GM21723 (cell line): Measurements from ENCODE around the gene GYG1.
A peak's percentile ranks its signal among the peaks of the same experiment; 100 is the strongest.
"Not testable (repeated sequence)": the region's sequence is repeated elsewhere in the genome, so short reads cannot be mapped to it uniquely, and the experiment has no call there.

Experiments used
- ATAC-seq: cut with Tn5 transposase; IDR thresholded peaks from one replicate; pipeline ENCODE4 v1.9.1; 2021; ENCODE audit warnings: mild to moderate bottlenecking, moderate library complexity; ENCODE audit not compliant: unreplicated experiment

The GYG1 gene

DNA sequence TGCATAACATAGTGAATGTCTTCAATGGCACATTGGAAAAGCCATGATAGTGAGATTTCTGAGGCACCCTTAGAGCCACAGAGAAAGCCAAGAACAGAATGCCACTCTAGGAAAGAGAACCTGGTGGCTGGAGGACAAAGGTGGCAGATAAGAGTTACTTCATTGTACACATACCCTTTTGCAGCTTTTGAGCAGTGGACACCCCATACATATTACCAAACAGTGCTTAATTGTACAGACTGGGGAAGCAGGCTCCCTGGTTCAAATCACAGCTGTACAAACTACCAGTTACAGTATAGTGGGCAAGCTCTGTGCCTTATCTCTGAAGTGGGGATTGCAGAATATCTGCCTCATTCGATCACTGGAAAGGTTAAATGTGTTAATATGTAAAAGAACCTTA is 10.1 kb upstream of the GYG1 start:
- no peak for ATAC-seq

GRCh38 chr3:148987551-148987950 is 3.8 kb upstream of the GYG1 start:
- ATAC-seq: not testable (repeated sequence)

DNA sequence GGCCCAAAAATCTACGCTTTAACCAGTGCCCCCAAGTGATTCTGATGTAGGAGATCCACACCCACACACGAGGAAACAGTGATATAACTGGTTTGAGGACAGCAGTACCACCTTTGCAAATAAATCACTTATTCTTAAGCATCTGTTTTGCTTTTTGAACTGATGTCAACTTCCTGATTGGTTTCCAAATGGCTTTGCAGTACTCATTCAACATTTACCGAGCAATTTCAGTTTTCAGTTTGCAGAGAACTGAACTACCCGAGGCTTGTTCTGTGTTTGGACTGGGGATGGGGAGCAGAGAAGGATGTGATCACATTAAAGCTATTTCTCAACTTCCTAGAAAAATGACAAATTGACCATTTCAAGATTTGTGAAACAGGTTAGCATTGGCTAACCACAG is 1.1 kb upstream of the GYG1 start:
- ATAC-seq: no peak

- peak; percentile 37 for ATAC-seq
These were observed 791 bp downstream of the GYG1 start for GRCh38 chr3:148992027-148992634.

DNA sequence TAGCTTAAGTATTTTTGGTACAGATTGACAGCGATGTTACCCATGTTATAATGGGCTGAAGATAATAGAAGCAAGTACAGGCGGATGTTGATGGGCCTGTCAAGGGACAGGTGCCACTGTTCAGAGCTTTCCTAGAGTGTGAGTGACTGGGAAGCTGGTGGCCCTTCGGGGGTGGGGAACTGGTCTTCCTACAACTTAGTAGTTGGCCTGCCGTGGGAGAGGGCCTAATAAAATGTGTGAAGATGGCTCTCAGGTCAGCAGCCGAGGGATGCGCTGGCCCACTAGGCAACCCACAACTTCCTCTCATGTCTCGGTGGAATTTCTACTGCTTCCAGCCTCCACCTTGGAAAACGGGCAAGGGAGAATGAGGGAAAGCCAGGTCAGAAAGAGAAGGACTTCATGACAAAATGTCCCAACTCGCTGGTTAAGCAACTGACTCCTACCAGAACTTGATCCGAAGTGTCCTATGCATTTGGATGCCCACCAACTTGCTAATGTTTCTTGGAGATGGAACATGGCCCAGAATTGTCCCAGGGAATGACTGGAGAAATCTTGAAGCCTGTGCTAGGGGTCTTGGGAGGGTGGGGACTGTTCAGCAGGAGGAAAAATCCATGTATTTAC is 1.4 kb downstream of the GYG1 start:
- no peak for ATAC-seq

GRCh38 chr3:148997623-148998022 is 6.3 kb downstream of the GYG1 start:
- ATAC-seq: no peak

DNA sequence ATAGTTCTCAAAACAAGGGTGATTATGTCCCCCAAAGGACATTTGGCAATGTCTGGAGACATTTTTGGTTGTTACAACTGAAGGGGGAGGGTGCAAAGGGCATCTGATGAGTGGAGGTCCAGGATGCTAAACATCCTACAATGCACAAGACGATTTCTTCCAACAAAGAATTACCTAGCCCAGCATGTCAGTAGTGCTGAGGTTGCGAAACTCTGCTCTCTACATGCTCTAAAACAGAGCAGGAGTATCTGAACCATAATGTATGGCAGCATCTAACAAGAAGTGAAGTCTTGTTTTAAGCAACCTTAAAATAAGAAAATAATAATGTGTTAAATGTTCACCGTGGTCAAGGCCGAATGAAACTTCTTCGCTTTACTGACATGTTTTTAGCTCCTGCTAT is 7.0 kb downstream of the GYG1 start:
- no peak for ATAC-seq

DNA sequence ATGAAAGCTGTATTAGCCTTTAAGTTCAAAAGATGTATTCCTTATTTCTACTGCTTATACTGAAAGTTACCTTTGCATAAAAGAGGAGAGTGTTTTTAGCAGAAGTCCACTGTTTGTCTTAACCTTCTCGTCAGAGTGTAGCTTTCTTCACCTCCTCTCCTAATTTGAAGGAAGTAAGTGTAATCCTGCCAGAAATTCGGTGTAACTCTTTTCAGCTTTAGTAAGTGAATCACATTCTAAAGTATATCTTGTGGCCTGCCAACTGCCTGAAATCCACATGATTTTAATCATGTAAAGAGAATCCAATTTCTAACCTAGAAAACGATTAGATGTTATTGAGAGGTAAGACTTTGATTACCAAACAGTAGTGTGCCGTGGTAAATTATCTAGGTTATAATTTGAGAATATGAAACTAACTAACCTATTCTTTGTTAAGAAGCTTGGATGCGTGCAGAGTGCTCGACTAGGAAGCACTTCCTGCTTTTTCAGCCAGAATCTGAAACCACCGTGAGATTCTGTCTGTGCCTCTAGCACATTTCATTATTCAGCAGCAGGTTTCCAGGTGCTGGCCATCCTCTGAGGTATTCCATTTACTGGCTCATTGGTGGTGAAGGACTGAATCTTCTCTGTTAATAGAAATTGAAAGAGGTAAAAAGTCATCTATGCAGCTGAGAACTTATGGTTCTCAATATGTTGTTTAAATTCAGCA is 7.5 kb downstream of the GYG1 start:
- peak; percentile 57 for ATAC-seq

GRCh38 chr3:148999806-149000205 is 8.5 kb downstream of the GYG1 start:
- no peak for ATAC-seq

- ATAC-seq: no peak
These were observed 8.9 kb downstream of the GYG1 start for GRCh38 chr3:149000206-149000745.

DNA sequence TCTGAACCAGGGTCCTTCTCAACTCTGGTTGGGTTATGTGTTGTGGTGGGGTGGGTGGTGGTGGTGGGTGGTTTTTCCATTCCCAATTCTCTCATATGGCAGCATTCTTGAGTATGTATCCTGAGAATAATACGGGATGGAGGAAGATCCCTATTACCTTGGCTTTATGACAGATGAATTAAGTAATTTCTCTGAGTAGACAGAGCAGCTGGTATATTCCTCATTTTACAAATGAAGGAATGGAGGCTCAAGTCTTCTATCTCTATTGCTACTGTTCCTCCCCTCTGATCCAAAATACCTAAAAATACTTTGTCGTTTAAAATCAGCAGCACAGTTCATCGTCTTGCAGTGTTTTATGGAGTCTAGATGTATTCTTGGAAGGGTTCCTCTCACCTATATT is 10.4 kb downstream of the GYG1 start:
- ATAC-seq: no peak

DNA sequence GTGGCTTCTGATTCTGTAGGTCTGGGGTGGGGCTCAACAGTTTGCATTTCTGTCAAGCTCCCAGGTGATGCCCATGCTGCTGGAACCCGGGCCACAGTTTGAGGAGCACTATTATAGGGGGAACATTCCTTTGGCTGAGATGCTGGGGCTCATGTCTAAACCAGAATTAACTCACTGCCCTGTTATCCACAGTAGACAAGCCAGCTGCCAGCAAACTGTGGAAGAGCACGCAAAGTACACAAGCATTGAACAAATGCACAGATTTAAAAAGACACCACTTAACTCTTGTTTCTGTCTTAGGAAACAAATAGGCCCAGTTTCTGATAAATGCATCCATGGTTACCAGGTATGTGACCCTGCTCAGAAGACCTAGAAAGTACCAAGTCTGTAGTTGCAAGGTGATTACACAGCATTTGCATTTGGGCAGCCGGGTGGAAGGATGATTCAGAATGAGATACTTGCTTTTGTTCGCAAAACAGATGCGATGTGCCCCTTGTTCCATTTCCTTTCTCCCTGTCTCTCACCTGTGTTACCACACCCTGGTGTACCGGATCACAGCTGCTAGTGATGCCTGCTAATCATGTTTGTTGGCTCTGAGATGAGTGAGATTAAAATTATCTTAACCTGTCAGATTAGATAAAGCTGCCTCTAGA is 12.4 kb downstream of the GYG1 start:
- peak; percentile 72 for ATAC-seq

- ATAC-seq: no peak
These were observed 13.3 kb downstream of the GYG1 start for GRCh38 chr3:149004622-149005021.

DNA sequence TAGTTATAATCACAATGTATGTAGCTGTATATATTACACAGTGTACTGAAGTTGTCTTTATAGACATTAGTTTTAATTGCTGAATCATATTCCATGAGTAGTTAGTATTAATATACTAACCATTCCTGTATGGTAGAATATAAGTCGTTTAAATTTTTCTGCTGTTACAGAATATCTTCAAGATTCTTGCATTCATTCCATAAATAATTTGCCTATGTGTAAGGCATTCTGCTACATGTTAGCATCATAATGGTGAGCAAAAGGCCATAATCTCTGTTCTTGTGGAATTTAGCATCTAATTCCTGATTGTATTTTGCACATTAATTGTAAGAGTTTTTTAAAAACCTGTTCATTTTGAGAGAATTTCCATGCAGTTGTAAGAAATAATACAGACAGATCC is 14.1 kb downstream of the GYG1 start:
- ATAC-seq: no peak

DNA sequence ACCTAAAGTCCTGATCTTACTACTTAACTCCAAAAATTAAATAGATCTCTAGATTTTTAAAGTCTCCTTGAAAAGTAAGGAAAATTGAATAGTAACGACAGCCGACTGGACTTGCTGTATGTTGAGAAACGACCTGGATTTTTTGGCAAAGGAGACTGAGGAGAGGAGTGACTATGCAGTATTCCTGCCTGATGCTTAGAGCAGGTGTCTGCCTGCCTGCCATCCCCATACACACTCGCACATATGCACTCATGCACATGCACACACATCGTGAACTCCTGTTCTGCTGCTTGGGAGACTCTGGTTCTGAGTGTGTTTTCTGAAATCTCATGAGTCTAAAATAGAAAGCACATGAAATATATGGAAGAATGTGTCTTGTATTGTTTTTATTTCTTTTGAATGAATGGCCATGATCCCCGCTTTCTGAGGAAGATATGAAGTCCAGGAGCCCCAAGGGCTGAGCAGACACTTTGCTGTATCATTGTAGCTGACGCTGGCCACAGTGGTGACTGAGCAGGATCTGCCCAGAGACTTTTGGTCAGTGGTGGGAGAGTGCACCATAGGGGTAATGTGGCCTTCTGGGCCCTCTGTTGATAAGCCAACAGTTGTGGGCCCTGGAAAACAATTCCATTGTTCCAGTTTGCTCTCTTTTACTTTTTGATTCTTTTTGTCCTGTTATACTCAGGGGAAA is 16.4 kb downstream of the GYG1 start:
- no peak for ATAC-seq

- ATAC-seq: peak; percentile 69
These were observed 18.4 kb downstream of the GYG1 start for GRCh38 chr3:149009732-149010131.

- no peak for ATAC-seq
These were observed 19.2 kb downstream of the GYG1 start for GRCh38 chr3:149010504-149010951.

- no peak for ATAC-seq
These were observed 19.6 kb downstream of the GYG1 start for GRCh38 chr3:149010966-149011365.

DNA sequence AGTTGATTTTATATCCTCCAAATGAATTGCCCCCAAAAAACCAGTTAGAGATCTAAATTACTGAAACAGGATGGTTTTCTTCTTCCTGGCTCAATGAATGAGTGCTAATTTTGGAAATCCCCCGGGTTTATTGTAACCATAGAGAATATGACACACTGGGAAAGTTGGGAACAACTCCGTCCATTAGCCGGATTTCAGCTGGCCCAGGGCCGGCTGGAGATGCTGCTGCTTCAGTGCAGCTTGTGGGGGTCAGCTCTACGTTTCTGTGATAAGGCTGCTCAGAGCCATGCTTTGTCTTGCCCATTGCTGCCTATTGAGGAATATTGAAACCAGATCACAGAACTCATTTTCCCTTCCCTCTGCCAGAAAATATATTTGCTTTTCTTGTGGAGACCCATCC is 20.3 kb downstream of the GYG1 start:
- no peak for ATAC-seq

GRCh38 chr3:149013726-149014125 is 22.4 kb downstream of the GYG1 start:
- ATAC-seq: no peak

DNA sequence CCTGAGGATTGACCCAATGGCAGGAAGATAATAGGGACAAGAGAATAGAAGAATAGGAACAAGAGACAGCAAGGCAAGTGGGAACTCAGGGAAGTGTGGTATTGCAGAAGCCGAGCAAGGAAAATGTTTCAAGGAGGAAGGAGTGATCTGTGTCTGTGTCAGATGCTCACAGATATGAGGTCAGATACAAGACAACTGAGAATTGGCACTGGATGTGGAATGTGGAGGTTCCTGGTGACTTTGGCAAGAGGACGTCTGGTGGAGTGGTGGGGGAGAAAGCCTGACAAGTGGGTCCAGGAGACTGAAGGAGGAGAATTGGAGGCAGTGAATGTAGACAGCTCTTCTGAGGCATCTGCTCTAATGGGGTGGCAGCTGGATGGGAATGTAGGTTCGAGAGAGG is 24.1 kb downstream of the GYG1 start:
- no peak for ATAC-seq
